HepG2 (cell line): ENCODE measurements around the gene ZNF341. TPM values are rescaled to one million over a fixed set of nuclear protein-coding genes. Genes with fewer than 3 reads are reported as not detected.
A peak's percentile ranks its signal among the peaks of the same experiment; 100 is the strongest.

Experiments used
- CHD2 ChIP-seq: IDR thresholded peaks from 2 replicates; pipeline ENCODE4 v1.6.1; 2011; ENCODE audit warnings: low read depth, low read length, improper control_type of control experiment
- DBP ChIP-seq: sonication (generic); formaldehyde crosslinking; IDR thresholded peaks from 2 replicates; pipeline ENCODE4 v1.4.0; 2020; ENCODE audit warnings: missing genetic modification reagents; ENCODE audit errors: not compliant biosample characterization
- GTF3A ChIP-seq: sonication (generic); formaldehyde crosslinking; conservative IDR thresholded peaks from 2 replicates; pipeline ENCODE4 v1.4.0; 2020; ENCODE audit warnings: mild to moderate bottlenecking, missing genetic modification reagents
- NFKBIZ ChIP-seq: IDR thresholded peaks from 2 replicates; pipeline ENCODE4 v1.6.1; 2018; ENCODE audit warnings: missing genetic modification reagents, missing compliant biosample characterization
- RERE ChIP-seq: IDR thresholded peaks from 2 replicates; pipeline ENCODE4 v1.6.1; 2016; ENCODE audit warnings: low read depth, missing genetic modification reagents, missing compliant biosample characterization
- SALL2 ChIP-seq: sonication (generic); formaldehyde crosslinking; IDR thresholded peaks from 2 replicates; pipeline ENCODE4 v1.8.1; 2023; ENCODE audit warnings: mild to moderate bottlenecking, missing genetic modification reagents, inconsistent platforms
- SMC3 ChIP-seq: IDR thresholded peaks from 2 replicates; pipeline ENCODE4 v1.6.1; 2011; ENCODE audit warnings: low read length, improper control_type of control experiment
- SP1 ChIP-seq, 2 experiments: fragments of 450-650 bp in 1 of 2; sonication (generic) in 1 of 2; formaldehyde crosslinking in 1 of 2; IDR thresholded peaks; 2 replicates each; pipeline versions ENCODE4 v1.4.0 to v1.6.1; 2016 to 2020; ENCODE audit warnings: missing genetic modification reagents in 1 of 2
- SPEN ChIP-seq: sonication (generic); formaldehyde crosslinking; IDR thresholded peaks from 2 replicates; pipeline ENCODE4 v1.5.1; 2020; ENCODE audit warnings: low read depth, mild to moderate bottlenecking, missing genetic modification reagents
- STAT6 ChIP-seq: sonication (generic); formaldehyde crosslinking; IDR thresholded peaks from 2 replicates; pipeline ENCODE4 v1.4.0; 2020; ENCODE audit warnings: missing genetic modification reagents, mild to moderate bottlenecking, borderline replicate concordance
- TFDP2 ChIP-seq: sonication (generic); formaldehyde crosslinking; IDR thresholded peaks from 2 replicates; pipeline ENCODE4 v1.4.0; 2020; ENCODE audit warnings: missing genetic modification reagents
- ZGPAT ChIP-seq: IDR thresholded peaks from 2 replicates; pipeline ENCODE4 v1.6.1; 2016; ENCODE audit warnings: mild to moderate bottlenecking
- ZNF3 ChIP-seq: IDR thresholded peaks from 2 replicates; pipeline ENCODE4 v1.7.0; 2017; ENCODE audit warnings: inconsistent platforms
- ZNF576 ChIP-seq: sonication (generic); formaldehyde crosslinking; IDR thresholded peaks from 2 replicates; pipeline ENCODE4 v1.4.0; 2020; ENCODE audit warnings: mild to moderate bottlenecking, missing genetic modification reagents
- ZNF780A ChIP-seq: sonication (generic); formaldehyde crosslinking; IDR thresholded peaks from 2 replicates; pipeline ENCODE4 v1.8.0; 2022; ENCODE audit warnings: mild to moderate bottlenecking, missing genetic modification reagents, moderate library complexity
- ZNF83 ChIP-seq: sonication (generic); formaldehyde crosslinking; IDR thresholded peaks from 2 replicates; pipeline ENCODE4 v1.4.0; 2020; ENCODE audit warnings: missing genetic modification reagents, mild to moderate bottlenecking, borderline replicate concordance
- polyA plus RNA-seq, 8 experiments: library from polyadenylated mRNA; depleted of rRNA in 3 of 8; stranded (reverse) in 7 of 8; unstranded in 1 of 8; fragments of >200 nt; fragmentation: Illumina TruSeq in 4 of 8; extraction: Trizol in 4 of 8; gene quantifications; 2 replicates each; pipeline versions ENCODE4 v1.2.1 to v1.2.3, GENCODE V29; 2011 to 2016; ENCODE audit warnings: low read depth in 4 of 8, missing spikeins in 1 of 8, mixed read lengths in 1 of 8; ENCODE audit not compliant: insufficient read depth in 1 of 8
- total RNA-seq, 5 experiments: library from RNA; depleted of rRNA; stranded (reverse); fragments of >200 nt; fragmentation: Illumina TruSeq; extraction: Trizol; gene quantifications; 2 replicates each; pipeline ENCODE4 v1.2.3, GENCODE V29; 2016; ENCODE audit warnings: low read depth in 1 of 5

Gene ZNF341
- total and polyA plus RNA-seq, 2 of the 13 experiments (the other 11 are each of a cell fraction or from before 2014, with no cell fraction given) = 1.1 to 2.2 TPM

- TF ChIP-seq RERE (CRISPR knock-in tag) = peak; percentile 72; the same call in 1 of the 2 replicates
- peak; percentile 53; the same call in 1 of the 2 replicates for TF ChIP-seq ZNF83 (CRISPR knock-in tag)
- TF ChIP-seq SALL2 = peak; percentile 82; the same call in 1 of the 2 replicates
- peak; percentile 98 for TF ChIP-seq SPEN (CRISPR knock-in tag)
- TF ChIP-seq ZNF576 = no peak; the same call in 1 of the 2 replicates
- TF ChIP-seq SMC3 = no peak
- TF ChIP-seq DBP (CRISPR knock-in tag) = peak; percentile 3
- TF ChIP-seq GTF3A (CRISPR knock-in tag) = peak; percentile 95
- TF ChIP-seq SP1 (IDR thresholded peaks at IDR 0.05) = no peak
- peak; percentile 86 for TF ChIP-seq SP1 (CRISPR knock-in tag; IDR thresholded peaks at IDR 0.05)
- no peak for TF ChIP-seq ZNF780A (CRISPR knock-in tag)
- TF ChIP-seq STAT6 (CRISPR knock-in tag) = no peak; the same call in 1 of the 2 replicates
- peak; percentile 94 for TF ChIP-seq ZGPAT
- peak; percentile 79 for TF ChIP-seq NFKBIZ (CRISPR knock-in tag)
- peak; percentile 94 for TF ChIP-seq TFDP2 (CRISPR knock-in tag)
- no peak for TF ChIP-seq ZNF3 (CRISPR knock-in tag)
- TF ChIP-seq CHD2 = peak; percentile 81
Measured at GRCh38 chr20:33810885-33811775, 79.3 kb downstream of the ZNF341 start, which contains the start of gene CHMP4B (continued).
